ENCODE measurements around the gene CCDC195. TPM values are rescaled to one million over a fixed set of nuclear protein-coding genes. Genes with fewer than 3 reads are reported as not detected.

CCDC195 gene
- total RNA-seq, 1 donor from 2014 or later: not detected

DNA sequence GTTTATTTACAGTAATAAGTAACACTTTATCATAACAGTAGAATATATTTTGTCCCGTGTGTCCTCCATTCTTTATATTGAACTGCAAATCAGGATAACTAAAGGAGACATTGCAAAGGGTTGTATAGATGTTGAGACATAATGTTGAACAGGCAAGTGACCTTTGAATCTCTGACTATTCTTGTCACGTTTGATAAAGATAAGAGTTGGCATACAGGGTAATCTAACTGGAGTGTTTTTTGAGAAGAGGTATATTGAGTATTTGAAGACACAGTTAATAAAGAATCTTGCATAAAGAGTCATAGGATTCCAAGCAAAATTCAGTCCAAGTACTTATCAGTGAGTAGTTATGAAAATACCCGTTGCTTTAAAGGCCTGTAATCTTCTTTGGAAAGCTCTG lies 21.7 kb downstream of the CCDC195 start:
- no peak for DNase-seq (ENCODE audit: extremely low spot score in 2 of 2)
- no peak overlapping the region for H3K4me3 ChIP-seq
- no peaks in the 10 kb centered on the region for H3K27me3 ChIP-seq
- H3K27ac ChIP-seq: no peak overlapping the region
- TF ChIP-seq, protein P1, sequence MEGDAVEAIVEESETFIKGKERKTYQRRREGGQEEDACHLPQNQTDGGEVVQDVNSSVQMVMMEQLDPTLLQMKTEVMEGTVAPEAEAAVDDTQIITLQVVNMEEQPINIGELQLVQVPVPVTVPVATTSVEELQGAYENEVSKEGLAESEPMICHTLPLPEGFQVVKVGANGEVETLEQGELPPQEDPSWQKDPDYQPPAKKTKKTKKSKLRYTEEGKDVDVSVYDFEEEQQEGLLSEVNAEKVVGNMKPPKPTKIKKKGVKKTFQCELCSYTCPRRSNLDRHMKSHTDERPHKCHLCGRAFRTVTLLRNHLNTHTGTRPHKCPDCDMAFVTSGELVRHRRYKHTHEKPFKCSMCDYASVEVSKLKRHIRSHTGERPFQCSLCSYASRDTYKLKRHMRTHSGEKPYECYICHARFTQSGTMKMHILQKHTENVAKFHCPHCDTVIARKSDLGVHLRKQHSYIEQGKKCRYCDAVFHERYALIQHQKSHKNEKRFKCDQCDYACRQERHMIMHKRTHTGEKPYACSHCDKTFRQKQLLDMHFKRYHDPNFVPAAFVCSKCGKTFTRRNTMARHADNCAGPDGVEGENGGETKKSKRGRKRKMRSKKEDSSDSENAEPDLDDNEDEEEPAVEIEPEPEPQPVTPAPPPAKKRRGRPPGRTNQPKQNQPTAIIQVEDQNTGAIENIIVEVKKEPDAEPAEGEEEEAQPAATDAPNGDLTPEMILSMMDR (IDR thresholded peaks at IDR 0.05): no peak
- TF ChIP-seq POLR2A (IDR thresholded peaks at IDR 0.05) (no peak), POLR2AphosphoS5 (IDR thresholded peaks at IDR 0.05; ENCODE audit: insufficient read depth in 1 of 2, low read depth in 1 of 2) (no peak)
- no peaks in the 10 kb centered on the region for H3K4me1 ChIP-seq
- no peaks in the 10 kb centered on the region for H3K9me3 ChIP-seq
- no peaks in the 10 kb centered on the region for H3K36me3 ChIP-seq
- intact Hi-C loops (cut with DNase I): loop anchor here (10.0 kb wide), 1 partner anchor 1280 kb away; no protein-coding TSS in a partner anchor

DNA sequence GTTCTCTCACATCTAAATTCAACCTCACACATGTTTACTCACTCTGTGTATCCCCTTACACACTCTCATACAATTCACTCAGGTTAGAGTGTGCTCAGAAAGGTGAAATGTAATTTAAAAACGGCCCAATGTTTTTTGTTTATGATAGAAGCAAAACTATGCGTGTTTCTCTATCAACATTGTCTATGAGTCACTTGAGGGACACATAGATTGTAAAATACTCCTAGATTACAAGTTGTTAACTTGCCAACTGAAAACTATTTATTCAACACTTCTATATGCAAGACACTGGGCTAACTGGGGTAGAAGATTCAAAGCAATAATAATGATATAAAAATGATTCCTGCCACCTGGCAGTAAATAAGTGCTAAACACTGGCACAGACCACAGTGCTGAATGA lies 24.6 kb downstream of the CCDC195 start:
- Histone ChIP-seq H3K9me3 (no peaks in the 10 kb centered on the region), H3K36me3 (no peaks in the 10 kb centered on the region), H3K27ac (no peak overlapping the region), H3K27me3 (no peaks in the 10 kb centered on the region), H3K4me3 (no peak overlapping the region), H3K4me1 (no peaks in the 10 kb centered on the region)
- TF ChIP-seq, protein P1 (IDR thresholded peaks at IDR 0.05): no peak
- TF ChIP-seq POLR2A (IDR thresholded peaks at IDR 0.05): no peak
- TF ChIP-seq POLR2AphosphoS5 (IDR thresholded peaks at IDR 0.05; ENCODE audit: insufficient read depth in 1 of 2, low read depth in 1 of 2): no peak
- DNase-seq (ENCODE audit: extremely low spot score in 2 of 2): no peak
- intact Hi-C loops (cut with DNase I): loop anchor here (10.0 kb wide), 1 partner anchor 1283 kb away; no protein-coding TSS in a partner anchor

DNA sequence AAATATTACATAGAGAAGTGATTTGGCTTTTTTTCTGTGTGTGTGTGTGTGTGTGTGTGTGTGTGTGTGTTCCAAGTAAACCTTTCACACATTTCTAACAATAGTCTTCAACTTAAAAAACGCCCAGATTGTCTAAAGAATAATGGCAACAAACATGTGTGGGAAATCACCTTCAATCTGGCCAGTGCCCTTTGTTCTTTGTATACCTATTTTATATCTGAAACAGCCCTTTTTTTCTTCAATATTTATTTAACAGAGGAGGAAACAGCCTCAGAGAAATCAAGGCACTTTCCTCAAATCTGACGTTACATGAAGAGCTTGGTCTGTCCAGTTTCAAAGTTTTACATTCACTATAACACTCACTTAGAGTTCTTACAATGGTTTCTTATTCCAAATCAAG lies 25.3 kb downstream of the CCDC195 start:
- no peaks in the 10 kb centered on the region for H3K36me3 ChIP-seq
- no peaks in the 10 kb centered on the region for H3K4me1 ChIP-seq
- H3K4me3 ChIP-seq: no peak overlapping the region
- intact Hi-C loops (cut with DNase I): loop anchor here (10.0 kb wide), 1 partner anchor 1284 kb away; no protein-coding TSS in a partner anchor
- DNase-seq (ENCODE audit: extremely low spot score in 2 of 2): no peak
- H3K27me3 ChIP-seq: no peaks in the 10 kb centered on the region
- no peak overlapping the region for H3K27ac ChIP-seq
- TF ChIP-seq, protein P1 (IDR thresholded peaks at IDR 0.05): no peak
- TF ChIP-seq POLR2A (IDR thresholded peaks at IDR 0.05) (no peak), POLR2AphosphoS5 (IDR thresholded peaks at IDR 0.05; ENCODE audit: insufficient read depth in 1 of 2, low read depth in 1 of 2) (no peak)
- no peaks in the 10 kb centered on the region for H3K9me3 ChIP-seq

DNA sequence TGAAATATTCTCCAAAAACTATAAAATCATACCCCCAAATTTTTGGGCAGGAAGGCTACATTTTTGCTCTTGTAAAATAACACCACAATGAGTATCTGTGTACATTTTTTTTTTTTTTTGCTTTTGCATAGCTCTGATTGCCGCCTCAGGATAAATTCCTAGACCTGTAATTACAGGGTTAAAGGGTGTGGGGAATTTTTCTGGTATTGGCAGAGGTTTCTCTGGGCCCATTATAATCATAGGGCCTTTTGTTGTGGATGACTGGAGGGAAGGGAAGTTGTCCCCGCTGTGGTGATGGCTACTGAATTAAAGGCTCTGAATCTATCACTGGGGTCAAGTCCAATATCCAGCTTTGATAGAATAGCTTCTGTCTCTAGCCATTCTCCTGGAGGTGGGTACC lies 26.6 kb downstream of the CCDC195 start:
- Histone ChIP-seq H3K27ac (no peak overlapping the region), H3K36me3 (no peaks in the 10 kb centered on the region), H3K4me3 (no peak overlapping the region), H3K27me3 (no peaks in the 10 kb centered on the region), H3K9me3 (no peaks in the 10 kb centered on the region), H3K4me1 (no peaks in the 10 kb centered on the region)
- TF ChIP-seq POLR2AphosphoS5 (IDR thresholded peaks at IDR 0.05; ENCODE audit: insufficient read depth in 1 of 2, low read depth in 1 of 2) (no peak), POLR2A (IDR thresholded peaks at IDR 0.05) (no peak)
- TF ChIP-seq, protein P1 (IDR thresholded peaks at IDR 0.05): no peak
- intact Hi-C loops (cut with DNase I): no loop called here
- DNase-seq (ENCODE audit: extremely low spot score in 2 of 2): no peak

DNA sequence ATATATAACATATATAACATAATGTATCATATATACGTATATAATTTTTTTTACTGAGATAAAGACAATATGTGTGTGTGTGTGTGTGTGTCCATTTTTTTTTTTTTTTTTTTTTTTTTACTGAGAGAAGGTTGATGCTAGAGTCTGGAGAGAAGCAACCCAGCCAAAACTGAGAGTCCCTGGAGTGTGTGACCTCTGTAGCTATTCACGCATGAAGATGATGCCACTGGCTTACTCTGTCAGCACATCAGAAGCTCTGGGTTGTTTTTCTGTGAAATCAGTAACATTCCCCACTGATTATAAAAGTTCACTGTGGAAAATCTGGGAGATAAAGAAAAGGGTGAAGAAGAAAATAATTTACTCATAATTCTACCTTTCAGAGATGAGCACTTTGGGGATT lies 27.2 kb downstream of the CCDC195 start:
- intact Hi-C loops (cut with DNase I): no loop called here
- H3K27me3 ChIP-seq: no peaks in the 10 kb centered on the region
- no peak overlapping the region for H3K27ac ChIP-seq
- no peaks in the 10 kb centered on the region for H3K4me1 ChIP-seq
- DNase-seq (ENCODE audit: extremely low spot score in 2 of 2): no peak
- TF ChIP-seq POLR2A (IDR thresholded peaks at IDR 0.05) (no peak), POLR2AphosphoS5 (IDR thresholded peaks at IDR 0.05; ENCODE audit: insufficient read depth in 1 of 2, low read depth in 1 of 2) (no peak)
- TF ChIP-seq, protein P1 (IDR thresholded peaks at IDR 0.05): no peak
- H3K9me3 ChIP-seq: no peaks in the 10 kb centered on the region
- H3K36me3 ChIP-seq: no peaks in the 10 kb centered on the region
- H3K4me3 ChIP-seq: no peak overlapping the region
